PC-3 (cell line): Measurements from ENCODE around the gene PLPP3.

Experiments used
- CTCF ChIP-seq: fragments of 300-600 bp; sonication (generic); conservative IDR thresholded peaks from 2 replicates; pipeline ENCODE4 v1.5.1; 2017; ENCODE audit warnings: antibody characterized with exemption, low read depth, mild to moderate bottlenecking, low read length
- EZH2phosphoT487 ChIP-seq: fragments of 300-600 bp; sonication (generic); IDR thresholded peaks from 2 replicates; pipeline ENCODE4 v1.6.1; 2018; ENCODE audit warnings: mild to moderate bottlenecking, antibody characterized with exemption, low read length, borderline replicate concordance

DNA sequence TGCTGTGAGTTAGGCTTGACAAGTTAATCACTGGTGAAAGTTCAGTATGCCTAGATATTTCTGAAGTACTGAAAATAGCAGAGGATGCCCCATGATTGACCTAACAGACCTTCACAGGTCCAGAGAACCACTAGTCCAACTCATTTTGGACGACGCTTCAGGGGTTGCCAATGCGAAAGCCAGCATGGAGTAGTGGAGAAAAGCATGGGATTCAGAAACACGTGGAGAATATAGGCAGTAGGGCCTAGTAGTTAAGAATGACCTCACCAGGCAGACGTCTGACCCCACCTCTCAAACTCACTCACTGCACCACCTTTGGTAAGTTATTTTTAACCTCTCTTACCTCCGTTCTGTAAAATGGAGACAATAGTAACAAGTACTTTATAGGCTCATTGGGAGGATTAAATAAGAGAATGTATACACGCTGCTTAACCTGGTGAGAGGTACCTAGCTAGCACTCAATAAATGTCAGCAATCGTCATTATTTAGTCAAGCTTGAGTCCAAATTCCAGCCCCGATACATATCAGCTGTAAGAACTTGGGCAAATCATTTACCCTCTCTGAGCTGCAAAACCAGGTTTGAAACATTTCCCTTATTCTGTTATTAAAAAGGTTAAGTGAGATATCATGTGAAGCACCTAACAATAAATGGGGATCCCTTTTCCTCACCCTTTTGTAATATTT is 13.2 kb downstream of the PLPP3 start:
- no peak for TF ChIP-seq CTCF
- TF ChIP-seq EZH2phosphoT487: no peak
